AG09319 (cell line): ENCODE measurements around the gene INSIG2.

Experiments used
- DNase-seq: peaks from one replicate; pipeline ENCODE4 v3.0.0-alpha.2; 2010; ENCODE audit warnings: low read depth; ENCODE audit errors: extremely low read depth
- TF ChIP-seq, protein P1 (sequence below): IDR thresholded peaks from 2 replicates; pipeline ENCODE4 v1.5.1; 2011; ENCODE audit warnings: low read depth, mild to moderate bottlenecking, inconsistent platforms, low read length, moderate library complexity

The INSIG2 gene

DNA sequence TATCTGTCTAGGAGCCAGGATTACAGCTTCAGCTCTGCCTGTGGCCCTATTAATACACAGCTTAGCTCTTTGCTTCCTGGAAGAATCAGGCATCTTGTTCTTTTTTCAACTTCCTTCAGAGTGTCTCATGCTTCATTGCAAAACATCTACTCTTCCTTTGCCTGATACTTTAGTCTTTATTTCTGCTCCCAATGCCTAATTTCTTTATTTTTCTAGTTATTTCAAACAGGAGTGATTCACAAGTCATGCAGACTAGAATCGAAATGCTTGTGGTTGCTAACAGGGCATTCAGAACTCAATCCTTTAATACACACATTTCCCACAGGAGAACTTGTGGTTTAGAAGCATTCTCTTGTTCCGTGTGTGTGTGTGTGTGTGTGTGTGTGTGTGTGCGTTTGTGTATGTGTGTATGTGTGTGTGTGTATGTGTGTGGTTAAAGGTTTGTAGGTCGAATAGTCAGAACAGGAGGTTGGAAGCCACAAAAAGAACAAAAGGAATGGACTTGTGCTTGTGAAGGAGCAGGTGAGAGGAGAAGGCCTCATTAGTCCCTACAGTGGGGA, 28.3 kb upstream of the INSIG2 start:
- peak; percentile 52 for DNase-seq

DNA sequence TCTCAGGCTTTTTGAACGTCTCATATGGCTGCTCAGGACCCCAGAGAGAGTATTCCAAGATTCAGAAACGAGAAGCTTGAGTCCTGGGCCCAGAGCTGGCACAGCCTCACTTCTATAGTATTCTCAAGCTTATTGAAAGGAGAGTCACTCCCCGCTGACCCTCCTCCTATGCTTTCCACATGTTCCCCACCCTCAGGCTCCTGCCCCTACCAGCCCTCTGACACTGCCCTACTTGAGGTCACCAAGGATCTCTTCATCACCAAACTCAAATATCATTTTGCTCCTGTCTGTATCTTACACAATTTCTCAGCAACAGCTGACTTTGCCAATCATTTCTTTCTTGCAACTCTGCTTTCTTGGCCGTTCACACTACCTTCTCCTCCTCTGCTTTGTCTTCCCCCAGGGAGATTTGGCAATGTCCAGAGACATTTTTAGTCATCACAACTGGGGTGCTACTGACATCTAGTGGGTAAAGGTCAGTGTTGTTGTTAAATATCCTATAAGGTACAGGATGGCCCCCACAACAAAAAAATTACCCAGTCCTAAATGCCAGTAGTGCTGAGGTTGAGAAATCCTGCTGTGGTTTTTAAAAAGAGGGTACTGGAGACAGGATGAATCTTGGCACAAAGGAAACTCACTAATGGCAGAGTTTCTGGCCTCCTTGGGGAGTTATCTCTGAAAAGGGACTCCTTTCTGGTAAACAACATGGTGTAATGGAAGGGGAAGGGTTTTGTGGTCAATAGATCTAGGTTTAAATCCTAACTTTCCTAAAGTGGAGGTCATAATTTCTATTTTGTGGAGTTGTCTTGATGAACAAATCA, 26.9 kb upstream of the INSIG2 start:
- DNase-seq: peak; percentile 22
- TF ChIP-seq, protein P1, sequence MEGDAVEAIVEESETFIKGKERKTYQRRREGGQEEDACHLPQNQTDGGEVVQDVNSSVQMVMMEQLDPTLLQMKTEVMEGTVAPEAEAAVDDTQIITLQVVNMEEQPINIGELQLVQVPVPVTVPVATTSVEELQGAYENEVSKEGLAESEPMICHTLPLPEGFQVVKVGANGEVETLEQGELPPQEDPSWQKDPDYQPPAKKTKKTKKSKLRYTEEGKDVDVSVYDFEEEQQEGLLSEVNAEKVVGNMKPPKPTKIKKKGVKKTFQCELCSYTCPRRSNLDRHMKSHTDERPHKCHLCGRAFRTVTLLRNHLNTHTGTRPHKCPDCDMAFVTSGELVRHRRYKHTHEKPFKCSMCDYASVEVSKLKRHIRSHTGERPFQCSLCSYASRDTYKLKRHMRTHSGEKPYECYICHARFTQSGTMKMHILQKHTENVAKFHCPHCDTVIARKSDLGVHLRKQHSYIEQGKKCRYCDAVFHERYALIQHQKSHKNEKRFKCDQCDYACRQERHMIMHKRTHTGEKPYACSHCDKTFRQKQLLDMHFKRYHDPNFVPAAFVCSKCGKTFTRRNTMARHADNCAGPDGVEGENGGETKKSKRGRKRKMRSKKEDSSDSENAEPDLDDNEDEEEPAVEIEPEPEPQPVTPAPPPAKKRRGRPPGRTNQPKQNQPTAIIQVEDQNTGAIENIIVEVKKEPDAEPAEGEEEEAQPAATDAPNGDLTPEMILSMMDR: peak; percentile 41

More for the DNA sequence above, 28.3 kb upstream of the INSIG2 start:
- TF ChIP-seq, protein P1: no peak

DNA sequence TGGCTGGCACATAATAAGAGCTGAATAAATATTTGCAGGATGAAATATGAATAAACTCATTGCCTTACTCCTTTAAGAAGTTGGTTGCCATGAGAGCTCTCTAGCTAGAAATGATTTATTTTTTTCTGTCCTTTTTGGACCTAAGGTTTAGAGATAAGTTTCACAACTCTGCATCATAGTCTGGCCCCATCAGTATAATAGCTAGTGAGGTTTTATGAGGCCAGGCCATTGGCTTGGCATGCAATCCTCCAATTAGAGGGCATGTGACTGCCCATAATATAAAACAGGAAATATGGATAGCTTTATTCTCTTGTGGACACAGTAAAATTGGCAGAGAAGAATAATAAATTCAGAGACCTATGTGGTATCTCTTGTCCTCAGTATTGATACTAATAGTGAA, 26.2 kb upstream of the INSIG2 start:
- TF ChIP-seq, protein P1: no peak
- no peak for DNase-seq

DNA sequence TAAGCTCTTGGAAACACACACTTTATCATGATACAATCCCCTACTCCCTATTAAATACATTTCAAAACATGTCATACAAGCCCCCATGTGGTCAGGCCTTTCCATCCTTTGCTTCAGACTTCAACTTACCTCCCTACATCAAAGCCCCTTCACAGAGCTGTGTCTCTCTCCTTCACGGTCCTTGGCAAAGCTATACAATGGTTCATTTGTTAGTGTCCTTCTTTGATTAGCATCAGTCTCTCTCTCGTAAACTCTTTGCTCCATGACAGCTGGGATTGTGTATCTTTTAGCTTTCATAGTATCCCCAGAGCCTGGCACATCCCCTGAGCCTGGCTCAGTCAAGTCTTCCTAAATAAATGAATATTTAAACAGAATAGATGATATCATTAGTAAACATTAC, 25.6 kb upstream of the INSIG2 start:
- TF ChIP-seq, protein P1: no peak
- DNase-seq: no peak

DNA sequence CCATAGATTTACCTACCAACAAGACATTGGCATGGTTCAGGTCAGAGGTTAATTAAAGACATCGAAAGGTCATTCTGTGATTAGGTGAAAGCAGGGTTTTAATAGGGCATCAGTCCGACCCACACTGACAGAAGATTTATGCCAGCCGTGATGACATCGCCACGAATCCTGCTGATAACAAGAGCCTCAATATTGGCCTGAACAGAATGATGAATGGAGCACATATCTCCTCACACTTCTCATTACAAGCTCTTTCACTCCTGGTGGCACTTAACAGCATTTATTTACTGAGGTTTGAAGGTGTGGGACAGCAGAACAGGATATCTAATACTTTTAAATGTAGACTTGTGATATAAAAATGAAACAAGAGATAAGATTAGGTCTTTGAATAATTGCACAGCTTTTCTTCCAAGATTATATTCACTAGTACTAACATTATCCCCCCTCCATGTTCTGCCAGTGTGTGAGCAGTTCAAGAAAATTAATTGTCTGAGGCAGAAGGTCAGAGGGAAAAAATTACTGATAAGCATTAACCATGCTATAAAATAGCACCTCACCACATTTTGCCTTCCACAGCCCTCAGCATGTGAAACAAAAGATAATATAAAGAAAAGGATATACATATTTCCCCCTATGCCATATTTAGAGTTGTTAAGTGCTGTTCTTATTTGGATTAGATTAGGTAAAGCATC, 23.1 kb upstream of the INSIG2 start:
- no peak for DNase-seq
- TF ChIP-seq, protein P1: no peak

DNA sequence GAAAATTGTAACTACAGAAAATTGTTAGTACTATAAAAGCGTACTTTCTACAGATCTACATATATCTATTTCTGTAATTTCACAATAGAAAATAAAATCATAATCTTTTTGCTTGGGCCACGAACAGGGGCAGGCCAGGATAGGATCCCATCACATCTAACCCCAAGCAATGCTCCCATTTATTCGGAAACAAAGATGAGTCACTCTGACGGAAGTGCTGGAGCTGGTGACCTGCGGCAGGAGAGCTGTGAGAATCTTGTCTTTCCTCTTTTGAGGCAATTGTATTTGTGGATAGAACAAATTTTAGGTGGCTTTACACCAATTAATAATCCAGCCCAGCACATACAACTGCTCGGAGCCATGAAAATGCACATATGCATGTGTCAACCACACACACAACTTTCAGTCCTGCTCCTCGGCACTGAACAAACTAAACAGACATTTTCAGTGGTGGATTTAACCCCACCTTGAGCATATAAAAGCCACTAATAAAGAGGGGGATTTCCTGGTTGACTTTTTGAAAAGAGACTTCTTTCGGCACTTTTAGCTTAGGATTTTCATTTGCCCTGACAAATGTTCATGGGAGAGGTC, 22.3 kb upstream of the INSIG2 start:
- DNase-seq: no peak

More for the DNA sequence above, 22.3 kb upstream of the INSIG2 start:
- TF ChIP-seq, protein P1: no peak
